ENCODE measurements around the gene KRT23.

Gene KRT23

DNA sequence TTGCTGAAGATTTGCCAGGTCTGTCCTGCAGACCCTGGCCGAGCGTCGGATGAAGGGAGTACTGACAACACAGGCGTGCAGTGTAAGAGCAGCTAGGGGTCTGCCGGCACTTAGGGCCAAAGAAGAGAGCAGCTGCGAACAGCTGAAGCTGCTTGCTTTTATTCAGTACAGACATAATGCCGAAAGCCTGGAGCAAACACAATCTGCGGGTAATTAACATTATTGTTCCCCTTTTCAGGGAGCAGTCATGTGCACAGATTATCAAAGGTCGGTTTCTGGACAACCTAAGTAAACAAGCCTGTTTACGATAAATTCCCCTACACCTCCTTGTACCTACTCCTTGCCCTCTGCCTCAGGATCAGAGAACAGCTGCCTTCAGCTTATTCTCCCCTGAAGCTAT is 12.0 kb upstream of the KRT23 start:
- H3K4me3 ChIP-seq (ENCODE audit: low read depth, low read length), result no peak overlapping the region
- no peak overlapping the region for H3K27ac ChIP-seq (ENCODE audit: extremely low read depth, low read depth, low read length)
- ChIA-PET CTCF (interaction anchor here (0.7 to 1.0 kb wide), 2 partner anchors 12 to 47 kb away, joined by 3 read pairs; no protein-coding TSS in a partner anchor), POLR2A (no interaction called here)
- H3K9me3 ChIP-seq (ENCODE audit: control insufficient read depth, insufficient read depth, low read depth, low read length), result no peaks in the 10 kb centered on the region
- H3K36me3 ChIP-seq (ENCODE audit: control insufficient read depth in 2 of 2, insufficient read depth in 1 of 2, low read length in 2 of 2), result no peaks in the 10 kb centered on the region
- H3K4me1 ChIP-seq (ENCODE audit: control insufficient read depth, insufficient read depth, low read length), result no peaks in the 10 kb centered on the region
- TF ChIP-seq, protein P1, sequence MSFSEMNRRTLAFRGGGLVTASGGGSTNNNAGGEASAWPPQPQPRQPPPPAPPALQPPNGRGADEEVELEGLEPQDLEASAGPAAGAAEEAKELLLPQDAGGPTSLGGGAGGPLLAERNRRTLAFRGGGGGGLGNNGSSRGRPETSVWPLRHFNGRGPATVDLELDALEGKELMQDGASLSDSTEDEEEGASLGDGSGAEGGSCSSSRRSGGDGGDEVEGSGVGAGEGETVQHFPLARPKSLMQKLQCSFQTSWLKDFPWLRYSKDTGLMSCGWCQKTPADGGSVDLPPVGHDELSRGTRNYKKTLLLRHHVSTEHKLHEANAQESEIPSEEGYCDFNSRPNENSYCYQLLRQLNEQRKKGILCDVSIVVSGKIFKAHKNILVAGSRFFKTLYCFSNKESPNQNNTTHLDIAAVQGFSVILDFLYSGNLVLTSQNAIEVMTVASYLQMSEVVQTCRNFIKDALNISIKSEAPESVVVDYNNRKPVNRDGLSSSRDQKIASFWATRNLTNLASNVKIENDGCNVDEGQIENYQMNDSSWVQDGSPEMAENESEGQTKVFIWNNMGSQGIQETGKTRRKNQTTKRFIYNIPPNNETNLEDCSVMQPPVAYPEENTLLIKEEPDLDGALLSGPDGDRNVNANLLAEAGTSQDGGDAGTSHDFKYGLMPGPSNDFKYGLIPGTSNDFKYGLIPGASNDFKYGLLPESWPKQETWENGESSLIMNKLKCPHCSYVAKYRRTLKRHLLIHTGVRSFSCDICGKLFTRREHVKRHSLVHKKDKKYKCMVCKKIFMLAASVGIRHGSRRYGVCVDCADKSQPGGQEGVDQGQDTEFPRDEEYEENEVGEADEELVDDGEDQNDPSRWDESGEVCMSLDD (tag by site-specific recombination; IDR thresholded peaks at IDR 0.05), result no peak
- TF ChIP-seq REPIN1 (tag by site-specific recombination; IDR thresholded peaks at IDR 0.05; ENCODE audit: low read depth) (no peak), ZNF558 (tag by site-specific recombination; IDR thresholded peaks at IDR 0.05) (no peak), ZNF174 (tag by site-specific recombination; IDR thresholded peaks at IDR 0.05) (no peak), ZNF280C (tag by site-specific recombination; IDR thresholded peaks at IDR 0.05) (no peak), ZNF580 (tag by site-specific recombination; IDR thresholded peaks at IDR 0.05) (no peak), OSR2 (tag by site-specific recombination; IDR thresholded peaks at IDR 0.05) (no peak), ZNF768 (tag by site-specific recombination; IDR thresholded peaks at IDR 0.05) (no peak), ZNF777 (tag by site-specific recombination; IDR thresholded peaks at IDR 0.05; ENCODE audit: borderline replicate concordance) (no peak), ZNF837 (tag by site-specific recombination; IDR thresholded peaks at IDR 0.05) (no peak), ZNF830 (tag by site-specific recombination; IDR thresholded peaks at IDR 0.05; ENCODE audit: low read depth) (no peak), ZNF350 (tag by site-specific recombination; IDR thresholded peaks at IDR 0.05) (no peak)
- TF ChIP-seq, protein P2, sequence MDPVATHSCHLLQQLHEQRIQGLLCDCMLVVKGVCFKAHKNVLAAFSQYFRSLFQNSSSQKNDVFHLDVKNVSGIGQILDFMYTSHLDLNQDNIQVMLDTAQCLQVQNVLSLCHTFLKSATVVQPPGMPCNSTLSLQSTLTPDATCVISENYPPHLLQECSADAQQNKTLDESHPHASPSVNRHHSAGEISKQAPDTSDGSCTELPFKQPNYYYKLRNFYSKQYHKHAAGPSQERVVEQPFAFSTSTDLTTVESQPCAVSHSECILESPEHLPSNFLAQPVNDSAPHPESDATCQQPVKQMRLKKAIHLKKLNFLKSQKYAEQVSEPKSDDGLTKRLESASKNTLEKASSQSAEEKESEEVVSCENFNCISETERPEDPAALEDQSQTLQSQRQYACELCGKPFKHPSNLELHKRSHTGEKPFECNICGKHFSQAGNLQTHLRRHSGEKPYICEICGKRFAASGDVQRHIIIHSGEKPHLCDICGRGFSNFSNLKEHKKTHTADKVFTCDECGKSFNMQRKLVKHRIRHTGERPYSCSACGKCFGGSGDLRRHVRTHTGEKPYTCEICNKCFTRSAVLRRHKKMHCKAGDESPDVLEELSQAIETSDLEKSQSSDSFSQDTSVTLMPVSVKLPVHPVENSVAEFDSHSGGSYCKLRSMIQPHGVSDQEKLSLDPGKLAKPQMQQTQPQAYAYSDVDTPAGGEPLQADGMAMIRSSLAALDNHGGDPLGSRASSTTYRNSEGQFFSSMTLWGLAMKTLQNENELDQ (tag by site-specific recombination; IDR thresholded peaks at IDR 0.05; ENCODE audit: low read depth), result no peak
- TF ChIP-seq, protein P3, sequence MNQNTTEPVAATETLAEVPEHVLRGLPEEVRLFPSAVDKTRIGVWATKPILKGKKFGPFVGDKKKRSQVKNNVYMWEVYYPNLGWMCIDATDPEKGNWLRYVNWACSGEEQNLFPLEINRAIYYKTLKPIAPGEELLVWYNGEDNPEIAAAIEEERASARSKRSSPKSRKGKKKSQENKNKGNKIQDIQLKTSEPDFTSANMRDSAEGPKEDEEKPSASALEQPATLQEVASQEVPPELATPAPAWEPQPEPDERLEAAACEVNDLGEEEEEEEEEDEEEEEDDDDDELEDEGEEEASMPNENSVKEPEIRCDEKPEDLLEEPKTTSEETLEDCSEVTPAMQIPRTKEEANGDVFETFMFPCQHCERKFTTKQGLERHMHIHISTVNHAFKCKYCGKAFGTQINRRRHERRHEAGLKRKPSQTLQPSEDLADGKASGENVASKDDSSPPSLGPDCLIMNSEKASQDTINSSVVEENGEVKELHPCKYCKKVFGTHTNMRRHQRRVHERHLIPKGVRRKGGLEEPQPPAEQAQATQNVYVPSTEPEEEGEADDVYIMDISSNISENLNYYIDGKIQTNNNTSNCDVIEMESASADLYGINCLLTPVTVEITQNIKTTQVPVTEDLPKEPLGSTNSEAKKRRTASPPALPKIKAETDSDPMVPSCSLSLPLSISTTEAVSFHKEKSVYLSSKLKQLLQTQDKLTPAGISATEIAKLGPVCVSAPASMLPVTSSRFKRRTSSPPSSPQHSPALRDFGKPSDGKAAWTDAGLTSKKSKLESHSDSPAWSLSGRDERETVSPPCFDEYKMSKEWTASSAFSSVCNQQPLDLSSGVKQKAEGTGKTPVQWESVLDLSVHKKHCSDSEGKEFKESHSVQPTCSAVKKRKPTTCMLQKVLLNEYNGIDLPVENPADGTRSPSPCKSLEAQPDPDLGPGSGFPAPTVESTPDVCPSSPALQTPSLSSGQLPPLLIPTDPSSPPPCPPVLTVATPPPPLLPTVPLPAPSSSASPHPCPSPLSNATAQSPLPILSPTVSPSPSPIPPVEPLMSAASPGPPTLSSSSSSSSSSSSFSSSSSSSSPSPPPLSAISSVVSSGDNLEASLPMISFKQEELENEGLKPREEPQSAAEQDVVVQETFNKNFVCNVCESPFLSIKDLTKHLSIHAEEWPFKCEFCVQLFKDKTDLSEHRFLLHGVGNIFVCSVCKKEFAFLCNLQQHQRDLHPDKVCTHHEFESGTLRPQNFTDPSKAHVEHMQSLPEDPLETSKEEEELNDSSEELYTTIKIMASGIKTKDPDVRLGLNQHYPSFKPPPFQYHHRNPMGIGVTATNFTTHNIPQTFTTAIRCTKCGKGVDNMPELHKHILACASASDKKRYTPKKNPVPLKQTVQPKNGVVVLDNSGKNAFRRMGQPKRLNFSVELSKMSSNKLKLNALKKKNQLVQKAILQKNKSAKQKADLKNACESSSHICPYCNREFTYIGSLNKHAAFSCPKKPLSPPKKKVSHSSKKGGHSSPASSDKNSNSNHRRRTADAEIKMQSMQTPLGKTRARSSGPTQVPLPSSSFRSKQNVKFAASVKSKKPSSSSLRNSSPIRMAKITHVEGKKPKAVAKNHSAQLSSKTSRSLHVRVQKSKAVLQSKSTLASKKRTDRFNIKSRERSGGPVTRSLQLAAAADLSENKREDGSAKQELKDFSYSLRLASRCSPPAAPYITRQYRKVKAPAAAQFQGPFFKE (tag by site-specific recombination; IDR thresholded peaks at IDR 0.05; ENCODE audit: borderline replicate concordance), result no peak
- TF ChIP-seq, protein P4, sequence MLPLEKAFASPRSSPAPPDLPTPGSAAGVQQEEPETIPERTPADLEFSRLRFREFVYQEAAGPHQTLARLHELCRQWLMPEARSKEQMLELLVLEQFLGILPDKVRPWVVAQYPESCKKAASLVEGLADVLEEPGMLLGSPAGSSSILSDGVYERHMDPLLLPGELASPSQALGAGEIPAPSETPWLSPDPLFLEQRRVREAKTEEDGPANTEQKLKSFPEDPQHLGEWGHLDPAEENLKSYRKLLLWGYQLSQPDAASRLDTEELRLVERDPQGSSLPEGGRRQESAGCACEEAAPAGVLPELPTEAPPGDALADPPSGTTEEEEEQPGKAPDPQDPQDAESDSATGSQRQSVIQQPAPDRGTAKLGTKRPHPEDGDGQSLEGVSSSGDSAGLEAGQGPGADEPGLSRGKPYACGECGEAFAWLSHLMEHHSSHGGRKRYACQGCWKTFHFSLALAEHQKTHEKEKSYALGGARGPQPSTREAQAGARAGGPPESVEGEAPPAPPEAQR (tag by site-specific recombination; IDR thresholded peaks at IDR 0.05), result no peak
- TF ChIP-seq, protein P5, sequence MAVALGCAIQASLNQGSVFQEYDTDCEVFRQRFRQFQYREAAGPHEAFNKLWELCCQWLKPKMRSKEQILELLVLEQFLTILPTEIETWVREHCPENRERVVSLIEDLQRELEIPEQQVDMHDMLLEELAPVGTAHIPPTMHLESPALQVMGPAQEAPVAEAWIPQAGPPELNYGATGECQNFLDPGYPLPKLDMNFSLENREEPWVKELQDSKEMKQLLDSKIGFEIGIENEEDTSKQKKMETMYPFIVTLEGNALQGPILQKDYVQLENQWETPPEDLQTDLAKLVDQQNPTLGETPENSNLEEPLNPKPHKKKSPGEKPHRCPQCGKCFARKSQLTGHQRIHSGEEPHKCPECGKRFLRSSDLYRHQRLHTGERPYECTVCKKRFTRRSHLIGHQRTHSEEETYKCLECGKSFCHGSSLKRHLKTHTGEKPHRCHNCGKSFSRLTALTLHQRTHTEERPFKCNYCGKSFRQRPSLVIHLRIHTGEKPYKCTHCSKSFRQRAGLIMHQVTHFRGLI (tag by site-specific recombination; IDR thresholded peaks at IDR 0.05), result no peak
- TF ChIP-seq, protein P6, sequence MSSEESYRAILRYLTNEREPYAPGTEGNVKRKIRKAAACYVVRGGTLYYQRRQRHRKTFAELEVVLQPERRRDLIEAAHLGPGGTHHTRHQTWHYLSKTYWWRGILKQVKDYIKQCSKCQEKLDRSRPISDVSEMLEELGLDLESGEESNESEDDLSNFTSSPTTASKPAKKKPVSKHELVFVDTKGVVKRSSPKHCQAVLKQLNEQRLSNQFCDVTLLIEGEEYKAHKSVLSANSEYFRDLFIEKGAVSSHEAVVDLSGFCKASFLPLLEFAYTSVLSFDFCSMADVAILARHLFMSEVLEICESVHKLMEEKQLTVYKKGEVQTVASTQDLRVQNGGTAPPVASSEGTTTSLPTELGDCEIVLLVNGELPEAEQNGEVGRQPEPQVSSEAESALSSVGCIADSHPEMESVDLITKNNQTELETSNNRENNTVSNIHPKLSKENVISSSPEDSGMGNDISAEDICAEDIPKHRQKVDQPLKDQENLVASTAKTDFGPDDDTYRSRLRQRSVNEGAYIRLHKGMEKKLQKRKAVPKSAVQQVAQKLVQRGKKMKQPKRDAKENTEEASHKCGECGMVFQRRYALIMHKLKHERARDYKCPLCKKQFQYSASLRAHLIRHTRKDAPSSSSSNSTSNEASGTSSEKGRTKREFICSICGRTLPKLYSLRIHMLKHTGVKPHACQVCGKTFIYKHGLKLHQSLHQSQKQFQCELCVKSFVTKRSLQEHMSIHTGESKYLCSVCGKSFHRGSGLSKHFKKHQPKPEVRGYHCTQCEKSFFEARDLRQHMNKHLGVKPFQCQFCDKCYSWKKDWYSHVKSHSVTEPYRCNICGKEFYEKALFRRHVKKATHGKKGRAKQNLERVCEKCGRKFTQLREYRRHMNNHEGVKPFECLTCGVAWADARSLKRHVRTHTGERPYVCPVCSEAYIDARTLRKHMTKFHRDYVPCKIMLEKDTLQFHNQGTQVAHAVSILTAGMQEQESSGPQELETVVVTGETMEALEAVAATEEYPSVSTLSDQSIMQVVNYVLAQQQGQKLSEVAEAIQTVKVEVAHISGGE (tag by site-specific recombination; conservative IDR thresholded peaks at IDR 0.05; ENCODE audit: low read depth), result no peak

Measured in HEK293 (cell line).